ENCODE measurements around the gene BRAP.
A peak's percentile ranks its signal among the peaks of the same experiment; 100 is the strongest.
"Not testable (repeated sequence)": the region's sequence is repeated elsewhere in the genome, so short reads cannot be mapped to it uniquely, and the experiment has no call there.

The BRAP gene, protein sequence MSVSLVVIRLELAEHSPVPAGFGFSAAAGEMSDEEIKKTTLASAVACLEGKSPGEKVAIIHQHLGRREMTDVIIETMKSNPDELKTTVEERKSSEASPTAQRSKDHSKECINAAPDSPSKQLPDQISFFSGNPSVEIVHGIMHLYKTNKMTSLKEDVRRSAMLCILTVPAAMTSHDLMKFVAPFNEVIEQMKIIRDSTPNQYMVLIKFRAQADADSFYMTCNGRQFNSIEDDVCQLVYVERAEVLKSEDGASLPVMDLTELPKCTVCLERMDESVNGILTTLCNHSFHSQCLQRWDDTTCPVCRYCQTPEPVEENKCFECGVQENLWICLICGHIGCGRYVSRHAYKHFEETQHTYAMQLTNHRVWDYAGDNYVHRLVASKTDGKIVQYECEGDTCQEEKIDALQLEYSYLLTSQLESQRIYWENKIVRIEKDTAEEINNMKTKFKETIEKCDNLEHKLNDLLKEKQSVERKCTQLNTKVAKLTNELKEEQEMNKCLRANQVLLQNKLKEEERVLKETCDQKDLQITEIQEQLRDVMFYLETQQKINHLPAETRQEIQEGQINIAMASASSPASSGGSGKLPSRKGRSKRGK

GRCh38 chr12:111685811-111686573 is at the start of gene BRAP, which contains the start of gene ACAD10:
Gene BRAP, minus strand, starts transcription at chr12:111685956. Its CDS starts 164 bp downstream, at chr12:111685792.
Gene ACAD10, plus strand, starts transcription at chr12:111686053. Its CDS starts 6,657 bp downstream, at chr12:111692710.
- peak; percentile 87 to 88 for DNase-seq (ENCODE audit: low read depth in 2 of 2)

DNA sequence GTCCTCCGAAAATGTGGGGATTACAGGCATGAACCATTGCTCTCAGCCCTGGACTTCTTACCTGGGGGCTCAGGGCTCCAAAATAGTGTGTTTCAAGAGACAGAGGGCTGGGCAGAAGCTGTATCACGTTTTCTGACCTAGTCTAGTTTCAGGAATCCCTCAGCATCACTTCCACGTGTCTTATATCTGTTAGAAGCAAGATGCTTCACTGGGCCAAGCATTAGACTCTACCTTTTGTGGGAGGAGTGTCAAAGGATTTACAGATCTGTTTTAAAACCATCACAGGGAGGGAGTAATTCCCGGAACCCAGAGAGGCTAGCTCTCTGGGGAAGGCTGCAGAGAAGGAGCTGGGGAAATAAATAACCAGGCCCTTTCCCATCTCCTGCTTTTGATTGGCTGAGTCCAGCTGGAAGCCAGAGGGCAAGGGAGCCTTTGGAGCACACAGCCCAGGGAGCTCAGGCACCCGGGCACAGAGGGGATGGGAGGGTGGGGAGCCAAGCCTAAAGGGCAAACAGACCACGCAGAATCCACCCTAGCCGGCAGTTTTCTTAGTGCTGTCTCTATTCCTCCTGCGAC is 47.7 kb upstream of the BRAP start:
- DNase-seq (ENCODE audit: low read depth in 2 of 2) = no peak

GRCh38 chr12:111732786-111733185 is 47.0 kb upstream of the BRAP start:
- DNase-seq (ENCODE audit: low read depth in 2 of 2) = no peak

- no peak for DNase-seq (ENCODE audit: low read depth in 2 of 2)
These were observed 44.7 kb upstream of the BRAP start for GRCh38 chr12:111730420-111730819.

DNA sequence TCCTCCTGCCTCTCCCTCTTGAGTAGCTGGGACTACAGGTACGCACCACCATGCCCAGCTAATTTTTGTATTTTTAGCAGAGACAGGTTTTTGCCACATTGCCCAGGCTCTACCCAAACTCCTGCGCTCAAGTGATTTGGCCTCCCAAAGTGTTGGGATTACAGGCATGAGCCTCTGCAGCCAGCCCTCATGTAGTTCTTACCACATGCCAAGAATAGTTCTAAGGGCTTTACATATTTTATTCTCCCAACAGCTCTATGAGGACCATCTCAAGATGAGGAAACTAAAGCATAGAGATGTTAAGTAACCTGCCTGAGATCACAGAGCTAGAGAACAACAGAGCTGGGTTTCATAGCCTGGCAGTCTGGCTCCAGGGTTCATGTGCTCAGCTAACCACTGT is 43.0 kb upstream of the BRAP start:
- no peak for DNase-seq (ENCODE audit: low read depth in 2 of 2)

GRCh38 chr12:111723646-111724360 is 38.0 kb upstream of the BRAP start:
- DNase-seq (ENCODE audit: low read depth in 2 of 2) = not testable (repeated sequence)

- DNase-seq (ENCODE audit: low read depth in 2 of 2) = no peak
These were observed 34.7 kb upstream of the BRAP start for GRCh38 chr12:111720457-111720856.

GRCh38 chr12:111719316-111719715 is 33.6 kb upstream of the BRAP start:
- not testable (repeated sequence) for DNase-seq (ENCODE audit: low read depth in 2 of 2)

- DNase-seq (ENCODE audit: low read depth in 2 of 2) = no peak
These were observed 29.5 kb upstream of the BRAP start for GRCh38 chr12:111715279-111715678.

- DNase-seq (ENCODE audit: low read depth in 2 of 2) = no peak
These were observed 20.4 kb upstream of the BRAP start for GRCh38 chr12:111706145-111706544.

GRCh38 chr12:111705672-111706071 is 19.9 kb upstream of the BRAP start:
- no peak for DNase-seq (ENCODE audit: low read depth in 2 of 2)

DNA sequence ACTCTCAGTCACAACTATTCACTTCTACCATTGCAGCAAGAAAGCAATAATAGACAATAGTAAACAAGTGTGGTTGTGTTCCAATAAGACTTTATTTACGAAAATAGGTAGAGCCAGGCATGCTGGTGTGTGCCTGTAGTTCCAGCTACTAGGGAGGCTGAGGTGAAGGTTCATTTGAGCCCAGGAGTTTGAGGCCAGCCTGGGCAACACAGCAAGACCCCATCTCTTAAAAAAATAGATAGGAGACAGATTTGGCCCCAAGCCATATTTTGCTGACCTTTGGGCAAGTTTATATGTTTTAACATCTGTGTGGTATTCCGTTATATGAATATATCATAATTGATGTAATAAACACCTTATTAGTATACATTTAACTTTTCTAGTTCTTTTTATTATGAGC is 14.2 kb upstream of the BRAP start:
- DNase-seq (ENCODE audit: low read depth in 2 of 2) = no peak

DNA sequence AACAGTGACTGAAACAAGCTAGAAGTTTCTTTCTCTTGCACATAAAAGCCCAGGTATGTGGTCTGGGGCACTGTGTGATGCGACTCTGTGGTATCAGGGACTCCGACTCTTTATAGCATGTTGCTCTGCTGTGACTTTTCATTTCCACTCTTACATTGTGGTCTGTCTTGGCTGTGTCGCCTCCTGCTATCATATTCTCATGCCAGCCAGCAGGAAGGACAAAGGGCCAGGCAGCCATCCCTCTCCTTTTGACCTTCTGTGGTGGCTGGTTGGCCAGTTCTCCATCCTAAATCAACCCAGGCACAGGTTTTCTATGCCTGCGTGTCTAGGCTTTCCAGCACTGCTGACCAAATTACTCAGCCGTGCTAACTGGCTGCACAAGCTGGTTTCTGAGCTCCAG is 8.1 kb upstream of the BRAP start:
- no peak for DNase-seq (ENCODE audit: low read depth in 2 of 2)

GRCh38 chr12:111692575-111693210 is 6.9 kb upstream of the BRAP start:
- no peak for DNase-seq (ENCODE audit: low read depth in 2 of 2)

- DNase-seq (ENCODE audit: low read depth in 2 of 2) = no peak
These were observed 5.5 kb upstream of the BRAP start for GRCh38 chr12:111691262-111691661.

GRCh38 chr12:111687952-111688351 is 2.2 kb upstream of the BRAP start:
- no peak for DNase-seq (ENCODE audit: low read depth in 2 of 2)

DNA sequence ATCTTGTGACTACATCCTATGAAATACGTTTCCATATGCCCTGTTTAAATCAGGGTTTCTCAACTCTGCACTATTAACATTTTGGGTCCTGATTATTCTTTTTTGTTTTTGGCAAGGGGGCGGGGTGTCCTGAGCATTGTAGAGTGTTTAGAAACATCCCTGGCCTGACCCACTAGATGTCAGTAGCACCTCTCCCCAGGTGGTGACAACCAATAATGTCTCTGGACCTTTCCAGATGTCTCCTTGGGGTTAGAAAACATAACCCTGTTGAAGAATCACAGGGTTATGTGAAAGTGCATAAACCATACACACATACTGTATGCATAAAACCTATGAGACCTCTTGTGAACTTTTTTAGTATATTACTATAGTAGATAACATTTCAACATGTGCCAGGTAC is 1.5 kb upstream of the BRAP start:
- DNase-seq (ENCODE audit: low read depth in 2 of 2) = no peak

DNA sequence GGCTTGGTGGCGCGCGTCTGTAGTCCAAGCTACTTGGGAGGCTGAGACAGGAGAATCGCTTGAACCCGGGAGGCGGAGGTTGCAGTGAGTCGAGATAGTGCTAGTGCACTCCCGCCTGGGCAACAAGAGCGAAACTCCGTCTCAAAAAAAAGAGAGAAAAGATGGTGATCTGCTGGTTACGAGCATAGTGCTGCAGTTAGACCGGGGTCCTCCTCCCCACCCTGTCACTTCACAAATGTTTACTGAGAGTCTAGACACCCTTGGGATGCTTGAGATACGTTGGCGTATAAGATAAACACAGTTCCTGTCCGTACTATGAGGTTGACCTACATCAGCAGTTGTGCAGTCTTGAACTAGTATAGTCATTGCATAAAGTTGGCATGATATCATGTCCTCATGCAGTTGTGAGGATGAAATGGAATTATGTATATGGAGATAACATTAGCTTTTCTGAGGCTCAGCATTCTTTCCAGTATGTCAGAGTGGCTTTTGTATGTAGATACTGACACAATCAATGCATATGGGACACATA is 884 bp upstream of the BRAP start:
- DNase-seq (ENCODE audit: low read depth in 2 of 2) = no peak

DNA sequence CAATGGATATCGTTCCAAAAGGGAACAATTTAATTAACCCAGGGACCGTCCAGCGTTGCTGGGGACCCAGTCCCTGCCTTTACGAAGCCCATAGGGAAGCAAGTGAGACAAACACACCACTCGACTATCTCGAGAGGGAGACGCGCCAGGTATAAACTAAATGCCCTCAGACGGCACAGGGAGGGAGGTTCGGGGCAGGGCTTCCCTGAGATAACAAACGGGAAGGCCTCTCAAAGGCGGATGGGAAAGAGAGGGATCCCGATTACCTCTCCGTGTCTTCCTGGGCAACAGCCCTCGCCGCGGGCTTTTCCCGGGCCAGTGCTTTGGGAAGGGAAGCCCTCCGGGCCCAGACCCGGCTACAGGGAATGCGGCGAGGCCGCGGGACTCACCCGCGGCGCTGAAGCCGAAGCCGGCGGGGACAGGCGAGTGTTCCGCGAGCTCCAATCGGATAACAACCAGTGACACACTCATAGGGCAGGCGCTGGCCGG is 390 bp downstream of the BRAP start:
- DNase-seq (ENCODE audit: low read depth in 2 of 2) = no peak

GRCh38 chr12:111684485-111685198 is 1.1 kb downstream of the BRAP start:
- not testable (repeated sequence) for DNase-seq (ENCODE audit: low read depth in 2 of 2)
